Measurements from ENCODE around the gene NSMCE1. TPM values are rescaled to one million over a fixed set of nuclear protein-coding genes. Genes with fewer than 3 reads are reported as not detected.
"Not testable (repeated sequence)": the region's sequence is repeated elsewhere in the genome, so short reads cannot be mapped to it uniquely, and the experiment has no call there.

Gene NSMCE1
- total RNA-seq, 1 donor from 2014 or later: 34.0 TPM

- DNase-seq: no peak
Measured at GRCh38 chr16:27302126-27302525, 33.6 kb upstream of the NSMCE1 start.

DNA sequence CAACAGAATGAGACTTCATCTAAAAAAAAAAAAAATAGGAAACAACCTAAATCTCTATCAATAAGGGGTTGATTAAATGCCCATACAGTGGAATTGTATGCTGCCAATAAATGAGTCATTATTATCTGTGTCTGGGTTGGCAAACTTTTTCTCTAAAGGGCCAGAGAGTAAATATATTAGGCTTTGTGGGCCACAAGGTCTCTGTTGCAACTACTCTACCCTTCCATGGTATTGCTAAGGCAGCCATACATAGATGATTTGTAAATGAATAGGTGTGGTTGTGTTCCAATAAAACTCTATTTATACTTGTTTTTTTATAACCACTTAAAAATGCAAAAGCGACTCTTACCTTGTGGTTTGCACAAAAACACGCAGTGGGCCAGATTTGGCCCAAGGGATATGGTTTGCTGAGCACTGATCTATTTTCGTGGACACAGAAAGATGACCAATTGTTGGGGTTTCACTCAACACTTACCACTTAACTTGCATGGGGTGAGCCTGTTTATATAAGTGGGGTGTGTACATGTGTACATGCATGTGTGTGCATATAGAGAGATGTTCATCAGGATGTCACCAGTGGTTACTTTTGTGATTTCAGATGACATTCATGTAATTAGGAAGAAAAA, 32.8 kb upstream of the NSMCE1 start:
- DNase-seq: no peak

DNA sequence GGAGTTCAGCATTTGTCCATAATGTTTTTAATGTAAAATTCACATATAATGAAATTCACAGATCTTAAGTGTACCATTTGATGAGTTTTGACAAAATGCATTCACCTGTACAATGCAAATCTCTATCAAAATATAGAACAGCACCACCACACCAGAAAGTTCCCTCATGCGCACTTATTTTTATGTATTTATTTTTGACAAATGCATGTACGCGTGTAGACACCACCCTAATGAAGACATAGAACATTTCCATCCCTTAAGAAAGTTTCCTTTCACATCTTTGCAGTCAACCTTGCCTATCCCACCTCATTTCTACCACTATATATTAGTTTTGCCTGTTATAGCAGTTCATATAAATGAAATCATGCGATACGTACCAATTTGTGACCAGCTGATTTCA, 29.6 kb upstream of the NSMCE1 start:
- no peak for DNase-seq

DNA sequence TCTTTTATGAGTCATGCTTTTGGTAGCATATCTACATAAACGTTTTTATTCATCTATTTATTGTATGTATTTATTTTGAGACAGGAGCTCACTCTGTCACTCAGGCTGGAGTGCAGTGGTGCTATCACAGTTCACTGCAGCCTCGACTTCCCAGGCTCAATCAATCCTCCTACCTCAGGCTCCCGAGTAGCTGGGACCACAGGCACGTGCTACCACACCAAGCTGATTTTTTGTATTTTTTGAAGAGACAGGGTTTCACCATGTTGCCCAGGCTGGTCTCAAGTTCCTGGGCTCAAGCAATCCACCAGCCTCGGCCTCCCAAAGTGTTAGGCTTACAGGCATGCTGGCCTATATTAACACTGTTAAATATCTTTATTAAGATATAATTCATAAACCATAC, 24.8 kb upstream of the NSMCE1 start:
- DNase-seq: no peak

GRCh38 chr16:27291722-27292240, 23.2 kb upstream of the NSMCE1 start:
- DNase-seq: no peak

- no peak for DNase-seq
Measured at GRCh38 chr16:27291106-27291505, 22.5 kb upstream of the NSMCE1 start.

DNA sequence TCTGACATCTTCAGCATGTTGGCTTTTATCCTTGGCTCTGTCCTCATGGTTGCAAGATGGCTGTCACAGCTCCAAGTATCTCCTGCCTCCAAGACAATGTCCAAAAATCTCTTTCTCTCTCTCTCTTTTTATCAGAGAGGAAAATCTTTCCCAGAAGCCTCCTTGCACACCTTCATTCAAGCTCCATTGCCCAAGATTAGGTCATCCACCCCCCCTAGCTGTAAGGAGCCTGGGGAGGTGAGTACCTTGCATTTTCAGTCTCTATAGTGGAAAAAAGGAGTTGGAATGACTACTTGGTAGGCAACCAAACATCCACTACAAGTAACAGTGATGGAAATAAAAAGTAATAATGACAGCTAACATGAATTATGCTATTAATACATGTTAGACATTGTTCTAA, 22.0 kb upstream of the NSMCE1 start:
- no peak for DNase-seq

DNA sequence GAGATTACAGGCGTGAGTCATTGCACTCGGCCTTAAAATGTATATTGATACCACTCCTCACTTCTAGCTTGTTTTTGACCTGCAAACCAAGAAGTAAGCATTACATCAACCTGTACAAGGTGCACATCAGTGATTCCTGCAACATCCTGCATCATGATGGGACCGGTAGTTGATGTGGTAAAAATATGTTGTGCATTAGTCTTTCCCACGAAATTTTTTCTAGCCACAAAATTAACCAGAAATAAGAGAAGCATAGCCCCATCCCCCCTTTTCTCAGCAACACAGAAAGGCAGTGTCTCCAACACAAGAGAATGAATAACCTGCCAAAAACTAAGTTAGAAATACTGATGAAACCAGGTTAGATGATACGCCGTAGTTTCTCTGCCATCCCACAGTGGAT, 21.1 kb upstream of the NSMCE1 start:
- no peak for DNase-seq

- not testable (repeated sequence) for DNase-seq
Measured at GRCh38 chr16:27288313-27288712, 19.7 kb upstream of the NSMCE1 start.

GRCh38 chr16:27287887-27288286, 19.3 kb upstream of the NSMCE1 start:
- DNase-seq: no peak

GRCh38 chr16:27287051-27287811, 18.7 kb upstream of the NSMCE1 start:
- DNase-seq: no peak

DNA sequence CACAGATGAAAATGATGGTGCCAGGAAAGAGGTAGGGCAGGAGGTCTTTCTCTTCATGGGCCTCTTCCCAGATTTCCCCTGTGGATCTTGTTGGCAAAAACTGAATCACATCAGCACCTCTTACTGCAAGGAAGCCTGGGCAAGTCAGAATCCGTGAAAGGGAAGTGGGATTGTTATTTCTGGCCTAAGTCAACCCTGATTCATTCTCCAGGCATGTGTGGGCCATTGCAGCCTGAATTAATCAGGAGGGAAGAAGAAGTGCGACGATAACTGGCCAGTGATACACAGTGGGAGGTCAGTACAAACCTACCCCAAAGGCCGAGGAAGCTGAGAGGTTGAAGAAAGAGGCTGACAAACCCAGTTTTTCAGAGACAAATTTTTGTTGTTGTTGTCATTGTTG, 17.9 kb upstream of the NSMCE1 start:
- DNase-seq: no peak

DNA sequence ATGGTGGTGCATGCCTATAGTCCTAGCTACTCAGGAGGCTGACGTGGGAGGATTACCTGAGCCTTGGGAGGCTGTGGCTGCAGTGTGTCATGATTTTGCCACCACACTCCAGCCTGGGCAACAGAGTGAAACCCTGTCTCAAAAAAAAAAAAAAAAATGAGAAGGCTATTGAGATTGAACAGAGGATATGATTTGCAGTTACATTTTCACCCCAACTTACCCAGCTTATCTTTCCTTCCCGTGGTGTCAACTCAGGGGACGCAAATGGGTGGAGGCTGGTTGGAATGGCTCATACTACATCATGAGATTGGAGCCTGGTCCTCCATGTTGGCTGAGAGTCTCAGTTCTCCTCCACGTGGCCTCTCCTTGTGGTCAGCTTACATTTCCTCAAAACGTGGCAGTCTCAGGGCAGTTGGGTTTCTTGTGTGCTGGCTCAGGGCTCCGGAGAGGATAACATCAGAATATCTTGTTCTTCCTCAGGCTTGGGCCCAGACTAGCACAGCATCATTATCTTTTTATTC, 17.2 kb upstream of the NSMCE1 start:
- no peak for DNase-seq

DNA sequence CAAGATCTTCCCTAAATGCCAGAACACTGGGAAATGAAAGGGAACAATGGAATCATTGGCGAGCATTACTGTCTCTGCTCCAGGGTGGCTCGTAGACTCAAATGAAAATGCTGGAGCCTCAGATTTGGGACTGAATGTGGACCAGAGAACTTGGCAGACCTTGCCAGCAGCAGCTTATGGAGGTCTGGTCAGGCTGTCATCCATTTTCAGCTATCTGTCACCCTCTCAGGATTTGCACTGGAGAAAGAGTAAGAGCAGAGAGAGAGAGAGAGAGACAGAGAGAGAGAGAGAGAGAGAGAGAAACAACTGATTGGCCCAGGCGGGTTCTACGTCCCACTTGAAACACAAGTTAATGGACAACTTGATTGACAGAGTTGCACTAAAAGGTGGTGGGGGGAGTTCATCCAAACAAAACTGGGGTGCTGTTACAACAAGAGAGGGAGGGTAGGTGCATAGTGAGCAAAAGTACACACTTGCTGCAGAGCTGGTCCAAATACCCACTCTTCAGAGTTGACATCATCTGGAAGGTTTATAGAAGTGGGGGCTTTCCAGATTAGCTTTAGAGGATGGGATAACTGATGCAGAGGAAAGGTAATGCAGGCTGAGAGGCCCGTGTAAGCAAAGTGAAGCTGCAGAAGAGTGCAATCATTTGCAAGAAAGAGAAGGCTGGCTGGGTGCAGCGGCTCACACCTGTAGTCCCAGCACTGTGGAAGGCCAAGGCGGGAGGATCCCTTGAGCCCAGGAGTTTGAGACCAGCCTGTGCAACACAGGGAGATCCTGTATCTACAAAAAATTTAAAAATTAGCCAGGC, 16.5 kb upstream of the NSMCE1 start:
- no peak for DNase-seq

DNA sequence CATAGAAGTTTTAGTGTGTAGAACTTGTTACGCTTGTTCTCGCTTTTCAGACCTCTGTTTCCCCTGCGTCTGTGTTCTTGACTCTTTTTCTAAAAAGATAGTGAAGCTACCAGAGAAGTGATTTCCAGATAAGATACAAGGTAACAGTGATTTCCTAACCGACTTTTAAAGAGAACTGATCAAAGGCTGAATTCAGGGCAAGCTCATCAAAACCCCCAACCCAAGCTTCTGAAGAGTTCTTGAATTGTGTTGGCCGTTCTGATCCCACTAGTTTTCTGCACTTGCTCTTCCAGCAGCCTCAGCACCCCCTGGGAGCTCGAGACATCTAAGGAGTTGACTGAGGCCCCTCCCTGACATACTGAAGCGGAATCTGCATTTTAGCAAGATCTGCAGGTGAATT, 12.7 kb upstream of the NSMCE1 start:
- DNase-seq: no peak

GRCh38 chr16:27275394-27275793, 6.8 kb upstream of the NSMCE1 start:
- DNase-seq: no peak

- not testable (repeated sequence) for DNase-seq
Measured at GRCh38 chr16:27274424-27274874, 5.9 kb upstream of the NSMCE1 start.

DNA sequence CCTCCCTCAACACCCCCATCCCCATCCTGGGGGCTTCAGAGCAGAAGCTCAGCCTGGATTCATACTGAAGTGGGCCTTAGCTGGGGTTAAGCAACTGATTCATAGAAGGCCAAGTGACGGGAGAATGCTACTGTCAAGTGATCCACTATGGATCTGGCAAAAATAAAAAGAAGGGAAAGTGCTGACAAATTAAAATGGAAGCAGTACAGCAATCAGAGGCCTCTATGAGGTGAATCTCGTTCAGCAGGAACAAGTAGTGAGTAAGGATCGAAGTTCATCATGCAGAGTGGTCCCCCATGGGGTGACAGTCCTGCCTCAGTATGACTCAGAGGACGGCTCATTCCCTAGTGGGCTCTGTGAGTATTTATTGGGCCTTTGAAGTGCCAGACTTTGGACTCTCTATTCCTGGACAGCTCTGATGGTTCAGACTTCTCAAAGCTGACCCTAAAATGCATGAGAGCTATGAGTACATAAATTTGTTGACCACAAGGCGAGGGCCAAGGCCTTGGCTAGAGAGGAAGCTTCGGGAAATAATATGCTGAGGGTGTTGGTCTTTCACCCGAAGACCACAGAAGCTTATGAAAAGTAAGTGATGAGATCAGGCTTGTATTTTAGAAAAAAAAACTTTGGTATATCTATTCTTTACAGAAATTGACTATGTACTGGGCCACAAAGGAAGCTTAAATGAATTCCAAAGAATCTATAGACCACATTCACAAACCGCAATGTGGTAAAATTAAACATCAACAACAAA, 5.3 kb upstream of the NSMCE1 start:
- DNase-seq: no peak

- DNase-seq: no peak
Measured at GRCh38 chr16:27273330-27273669, 4.7 kb upstream of the NSMCE1 start.

DNA sequence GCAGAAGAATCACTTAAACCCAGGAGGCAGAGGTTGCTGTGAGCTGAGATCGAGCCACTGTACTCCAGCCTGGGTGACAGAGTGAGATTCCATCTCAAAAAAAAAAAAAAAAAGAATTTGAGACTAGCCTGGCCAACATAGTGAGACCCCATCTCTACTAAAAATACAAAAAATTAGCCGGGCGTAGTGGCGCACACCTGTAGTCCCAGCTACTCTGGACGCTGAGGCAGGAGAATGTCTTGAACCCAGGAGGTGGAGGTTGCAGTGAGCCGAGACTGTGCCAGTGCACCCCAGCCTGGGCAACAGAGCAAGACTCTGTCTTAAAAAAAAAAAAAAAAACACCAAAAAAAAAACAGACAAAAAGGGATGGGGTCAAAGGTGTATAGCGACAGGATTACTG, 4.1 kb upstream of the NSMCE1 start:
- DNase-seq: not testable (repeated sequence)

GRCh38 chr16:27272076-27272475, 3.5 kb upstream of the NSMCE1 start:
- no peak for DNase-seq

- no peak for DNase-seq
Measured at GRCh38 chr16:27270349-27270748, 1.8 kb upstream of the NSMCE1 start.
